Panc1 (cell line): Measurements from ENCODE around the gene PRR5L. TPM values are rescaled to one million over a fixed set of nuclear protein-coding genes. Genes with fewer than 3 reads are reported as not detected.

Experiments
- ATAC-seq: fragments of 200-7000 bp; cut with Tn5 transposase; 2 replicates; pipeline ENCODE4 v1.9.1; 2020; ENCODE audit warnings: mild to moderate bottlenecking, moderate library complexity
- BruUV-seq: library from RNA; stranded (reverse); fragments of 400-500 nt; replicated peaks from 2 replicates; lab custom pipeline; 2021; lab: Mats Ljungman, UMichigan
- CTCF ChIA-PET: fragments of 300-600 bp; sonication (Branson Sonifier 250); formaldehyde crosslinking; loops from one replicate; lab custom pipeline; 2022; ENCODE audit warnings: antibody characterized with exemption; lab: Charles Lee
- POLR2A ChIA-PET: fragments of 300-600 bp; sonication (Branson Sonifier 250); formaldehyde crosslinking; loops from one replicate; lab custom pipeline; 2022; ENCODE audit warnings: antibody characterized with exemption; lab: Charles Lee
- DNase-seq: peaks from one replicate; pipeline ENCODE4 v3.0.0-alpha.2; 2010; ENCODE audit warnings: low read depth, low spot score
- H3K27ac ChIP-seq: 2 replicates; pipeline ENCODE4 v1.5.1; 2011; ENCODE audit warnings: mild to moderate bottlenecking, low read length, inconsistent platforms
- H3K27me3 ChIP-seq: fragments of 200-500 bp; sonication (Bioruptor generic); 2 replicates; pipeline ENCODE4 v1.6.0; 2014; ENCODE audit warnings: low read length, inconsistent platforms; ENCODE audit not compliant: control insufficient read depth, insufficient read depth
- H3K36me3 ChIP-seq: fragments of 200-500 bp; sonication (Bioruptor generic); 2 replicates; pipeline ENCODE4 v1.5.1; 2014; ENCODE audit warnings: inconsistent platforms, mild to moderate bottlenecking, low read length, moderate library complexity; ENCODE audit not compliant: control insufficient read depth, insufficient read depth
- H3K4me1 ChIP-seq: 2 replicates; pipeline ENCODE4 v1.5.1; 2011; ENCODE audit warnings: inconsistent platforms, mild to moderate bottlenecking, low read length, moderate library complexity; ENCODE audit not compliant: control insufficient read depth, insufficient read depth
- H3K4me3 ChIP-seq, 2 experiments: 2 replicates each; pipeline ENCODE4 v1.5.1; 2011 to 2012; ENCODE audit warnings: low read depth in 2 of 2, low read length in 2 of 2, mild to moderate bottlenecking in 2 of 2, inconsistent platforms in 1 of 2, moderate library complexity in 1 of 2
- H3K9me3 ChIP-seq: fragments of 200-500 bp; sonication (Bioruptor generic); 2 replicates; pipeline ENCODE4 v1.5.1; 2014; ENCODE audit warnings: low read depth, mild to moderate bottlenecking, inconsistent platforms, low read length, moderate library complexity; ENCODE audit not compliant: control insufficient read depth, insufficient read depth
- CTCF ChIP-seq: fragments of 450-650 bp; IDR thresholded peaks from 2 replicates; pipeline ENCODE4 v1.5.1; 2017; ENCODE audit warnings: mild to moderate bottlenecking
- POLR2AphosphoS5 ChIP-seq: IDR thresholded peaks from 2 replicates; pipeline ENCODE4 v1.6.1; 2012; ENCODE audit warnings: mild to moderate bottlenecking, low read depth, low read length, moderate library complexity
- SIN3A ChIP-seq: IDR thresholded peaks from 2 replicates; pipeline ENCODE4 v1.6.1; 2012; ENCODE audit warnings: low read depth, mild to moderate bottlenecking, low read length, moderate library complexity, borderline replicate concordance; ENCODE audit not compliant: insufficient read depth
- TCF7L2 ChIP-seq: IDR thresholded peaks from 2 replicates; pipeline ENCODE4 v1.6.1; 2011; ENCODE audit warnings: mild to moderate bottlenecking, low read depth, low read length, inconsistent platforms
- in situ Hi-C: cut with HindIII; loops from 2 replicates; pipeline ENCODE4 v1.10.0; 2016; ENCODE audit warnings: low sequenced_read_pairs, low pct_unique_long_range_greater_than_20kb
- intact Hi-C: fragments of 100-400 bp; cut with micrococcal nuclease; formaldehyde crosslinking; loops from one replicate; pipeline ENCODE4 v1.10.0; 2022; ENCODE audit not compliant: unreplicated experiment
- total RNA-seq: library from RNA; stranded (reverse); gene quantifications from one replicate; pipeline ENCODE4 v1.2.1, GENCODE V29; 2021; ENCODE audit not compliant: unreplicated experiment
- TF ChIP-seq, protein P1 (sequence below), 2 experiments: IDR thresholded peaks; 2 replicates each; pipeline ENCODE4 v1.6.1; 2011 to 2012; ENCODE audit warnings: low read depth in 2 of 2, control low read depth in 1 of 2, low read length in 1 of 2, mild to moderate bottlenecking in 1 of 2, moderate library complexity in 1 of 2; ENCODE audit not compliant: insufficient read depth in 1 of 2

Gene PRR5L
- total RNA-seq, 1 experiment from 2014 or later: 0.36 TPM

DNA sequence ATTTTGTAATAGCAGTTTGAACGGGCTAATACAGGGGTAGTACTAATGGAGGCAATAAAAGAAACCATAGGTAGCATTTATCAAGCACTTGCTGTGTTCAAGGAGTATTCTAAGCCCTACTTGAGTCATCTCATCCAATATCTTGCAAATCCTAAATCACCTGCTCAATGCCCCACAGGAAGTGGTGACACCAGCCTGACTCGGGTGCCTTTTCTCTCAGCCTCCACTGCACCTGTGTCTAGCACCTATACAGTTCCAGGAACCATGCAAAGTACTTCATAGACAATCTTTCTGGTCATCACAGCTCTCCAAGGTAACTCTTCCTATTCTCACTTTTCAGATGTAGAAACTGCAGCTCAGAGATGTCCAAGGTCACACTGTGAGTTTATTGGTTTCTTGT, 98.0 kb downstream of the PRR5L start:
- POLR2A ChIA-PET: no interaction called here
- in situ Hi-C loops: no loop called here

GRCh38 chr11:36394926-36395325, 98.8 kb downstream of the PRR5L start:
- TF ChIP-seq POLR2AphosphoS5 (no peak), CTCF (no peak), TCF7L2 (no peak), SIN3A (no peak)
- TF ChIP-seq, protein P1, sequence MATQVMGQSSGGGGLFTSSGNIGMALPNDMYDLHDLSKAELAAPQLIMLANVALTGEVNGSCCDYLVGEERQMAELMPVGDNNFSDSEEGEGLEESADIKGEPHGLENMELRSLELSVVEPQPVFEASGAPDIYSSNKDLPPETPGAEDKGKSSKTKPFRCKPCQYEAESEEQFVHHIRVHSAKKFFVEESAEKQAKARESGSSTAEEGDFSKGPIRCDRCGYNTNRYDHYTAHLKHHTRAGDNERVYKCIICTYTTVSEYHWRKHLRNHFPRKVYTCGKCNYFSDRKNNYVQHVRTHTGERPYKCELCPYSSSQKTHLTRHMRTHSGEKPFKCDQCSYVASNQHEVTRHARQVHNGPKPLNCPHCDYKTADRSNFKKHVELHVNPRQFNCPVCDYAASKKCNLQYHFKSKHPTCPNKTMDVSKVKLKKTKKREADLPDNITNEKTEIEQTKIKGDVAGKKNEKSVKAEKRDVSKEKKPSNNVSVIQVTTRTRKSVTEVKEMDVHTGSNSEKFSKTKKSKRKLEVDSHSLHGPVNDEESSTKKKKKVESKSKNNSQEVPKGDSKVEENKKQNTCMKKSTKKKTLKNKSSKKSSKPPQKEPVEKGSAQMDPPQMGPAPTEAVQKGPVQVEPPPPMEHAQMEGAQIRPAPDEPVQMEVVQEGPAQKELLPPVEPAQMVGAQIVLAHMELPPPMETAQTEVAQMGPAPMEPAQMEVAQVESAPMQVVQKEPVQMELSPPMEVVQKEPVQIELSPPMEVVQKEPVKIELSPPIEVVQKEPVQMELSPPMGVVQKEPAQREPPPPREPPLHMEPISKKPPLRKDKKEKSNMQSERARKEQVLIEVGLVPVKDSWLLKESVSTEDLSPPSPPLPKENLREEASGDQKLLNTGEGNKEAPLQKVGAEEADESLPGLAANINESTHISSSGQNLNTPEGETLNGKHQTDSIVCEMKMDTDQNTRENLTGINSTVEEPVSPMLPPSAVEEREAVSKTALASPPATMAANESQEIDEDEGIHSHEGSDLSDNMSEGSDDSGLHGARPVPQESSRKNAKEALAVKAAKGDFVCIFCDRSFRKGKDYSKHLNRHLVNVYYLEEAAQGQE (IDR thresholded peaks at IDR 0.05; ENCODE audit: insufficient read depth in 1 of 2, low read depth in 2 of 2, low read length in 1 of 2): no peak
- intact Hi-C loops (no loop called here), in situ Hi-C loops (no loop called here)
- no peak for DNase-seq
- H3K4me3 ChIP-seq: no peak overlapping the region
- H3K4me1 ChIP-seq: no peaks in the 10 kb centered on the region
- ChIA-PET CTCF (no interaction called here), POLR2A (no interaction called here)
- no peaks in the 10 kb centered on the region for H3K36me3 ChIP-seq
- H3K9me3 ChIP-seq: no peaks in the 10 kb centered on the region
- no peak for ATAC-seq
- BruUV-seq: no TSS peak
- no peaks in the 10 kb centered on the region for H3K27me3 ChIP-seq
- no peak overlapping the region for H3K27ac ChIP-seq

More for the DNA sequence above, 98.0 kb downstream of the PRR5L start:
- H3K27me3 ChIP-seq: no peaks in the 10 kb centered on the region
- DNase-seq (no peak), ATAC-seq (no peak)
- BruUV-seq: no TSS peak
- no peak overlapping the region for H3K4me3 ChIP-seq
- no peak for TF ChIP-seq TCF7L2
- no peak for TF ChIP-seq CTCF
- TF ChIP-seq, protein P1 (IDR thresholded peaks at IDR 0.05; ENCODE audit: insufficient read depth in 1 of 2, low read depth in 2 of 2, low read length in 1 of 2): no peak
- no peak for TF ChIP-seq SIN3A
- no peak for TF ChIP-seq POLR2AphosphoS5
- intact Hi-C loops: no loop called here
- no peaks in the 10 kb centered on the region for H3K9me3 ChIP-seq
- H3K36me3 ChIP-seq: no peaks in the 10 kb centered on the region
- H3K27ac ChIP-seq: no peak overlapping the region
- CTCF ChIA-PET: interaction anchor here (0.6 kb wide), 1 partner anchor 14 kb away, joined by 10 read pairs; no protein-coding TSS in a partner anchor
- no peaks in the 10 kb centered on the region for H3K4me1 ChIP-seq
